K562 (cell line): ENCODE measurements around the gene DTX4. TPM values are rescaled to one million over a fixed set of nuclear protein-coding genes. Genes with fewer than 3 reads are reported as not detected.

Experiments used
- ATAC-seq: fragments of 200-7000 bp; cut with Tn5 transposase; 3 replicates; pipeline ENCODE4 v1.9.1; 2020; ENCODE audit warnings: moderate library complexity
- BruUV-seq: library from RNA; stranded (reverse); fragments of 400-500 nt; replicated peaks from 2 replicates; lab custom pipeline; 2021; lab: Mats Ljungman, UMichigan
- CTCF ChIA-PET: fragments of 300-600 bp; formaldehyde crosslinking; extraction: SDS; loops from one replicate; lab custom pipeline; 2021; ENCODE audit warnings: low intra/inter-chr PET ratio; lab: Yijun Ruan, JAX
- POLR2A ChIA-PET: fragments of 300-600, 350-650 bp; sonication (Branson Sonifier 250); formaldehyde crosslinking; extraction: SDS; loops from one replicate; lab custom pipeline; 2021; ENCODE audit warnings: antibody characterized with exemption, inconsistent platforms; lab: Yijun Ruan, JAX
- DNase-seq, 4 experiments: peaks; one replicate each; pipeline versions ENCODE4 v3.0.0 to v3.0.0-alpha.2; 2011 to 2018; ENCODE audit warnings: low spot score in 3 of 4, mixed read lengths in 3 of 4; ENCODE audit errors: extremely low read depth in 1 of 4
- FAIRE-seq: peaks from 2 replicates; lab custom pipeline; 2011; peaks lifted over from hg19 to GRCh38; lab: Jason Lieb, UNC
- H2AFZ ChIP-seq: 2 replicates; pipeline ENCODE4 v1.6.0; 2011; ENCODE audit warnings: low read depth, low read length, control low read depth, inconsistent platforms
- H3K27ac ChIP-seq: fragments of 200-600 bp; 3 replicates; pipeline ENCODE4 v1.8.0; 2011; ENCODE audit warnings: low read depth, mild to moderate bottlenecking, control low read depth, inconsistent platforms, low read length, moderate library complexity, mixed read lengths; ENCODE audit errors: extremely low read depth
- H3K27me3 ChIP-seq, 2 experiments: fragments of 300-600 bp in 1 of 2; 2 replicates in 1 of 2; 3 replicates in 1 of 2; pipeline versions ENCODE4 v1.6.0 to v1.8.0; 2011; ENCODE audit warnings: inconsistent platforms in 2 of 2, low read length in 2 of 2, mild to moderate bottlenecking in 1 of 2, mixed read lengths in 1 of 2, moderate library complexity in 1 of 2; ENCODE audit not compliant: control insufficient read depth in 2 of 2, insufficient read depth in 2 of 2
- H3K36me3 ChIP-seq: fragments of 300-600 bp; 3 replicates; pipeline ENCODE4 v1.8.0; 2011; ENCODE audit warnings: mild to moderate bottlenecking, low read length, inconsistent platforms; ENCODE audit not compliant: control insufficient read depth, insufficient read depth
- H3K4me1 ChIP-seq, 2 experiments: fragments of 200-600 bp in 1 of 2; replicated peaks in 1 of 2; 2 replicates in 1 of 2; 3 replicates in 1 of 2; pipeline versions ENCODE4 v1.5.1 to v1.8.0; 2011; ENCODE audit warnings: inconsistent platforms in 2 of 2, low read length in 2 of 2, mild to moderate bottlenecking in 1 of 2, mixed read lengths in 1 of 2, moderate library complexity in 1 of 2; ENCODE audit not compliant: control insufficient read depth in 2 of 2, insufficient read depth in 2 of 2
- H3K4me2 ChIP-seq: 2 replicates; pipeline ENCODE4 v1.6.1; 2011; ENCODE audit warnings: low read length, control low read depth, inconsistent platforms, mixed read lengths; ENCODE audit not compliant: insufficient read depth
- H3K4me3 ChIP-seq: fragments of 200-600 bp; sonication (generic), shearing (Covaris generic); 2 replicates; pipeline ENCODE4 v1.5.1; 2016; ENCODE audit warnings: control low read depth, inconsistent platforms
- H3K79me2 ChIP-seq: fragments of 200-600 bp; 3 replicates; pipeline ENCODE4 v1.8.0; 2011; ENCODE audit warnings: low read length, inconsistent platforms; ENCODE audit not compliant: control insufficient read depth, insufficient read depth
- H3K9ac ChIP-seq, 2 experiments: 2 replicates each; pipeline versions ENCODE4 v1.6.0 to v1.6.1; 2011; ENCODE audit warnings: low read depth in 2 of 2, low read length in 2 of 2, control low read depth in 1 of 2, inconsistent platforms in 1 of 2, mild to moderate bottlenecking in 1 of 2, mixed read lengths in 1 of 2; ENCODE audit not compliant: insufficient read depth in 1 of 2
- H3K9me1 ChIP-seq: one replicate; pipeline ENCODE4 v1.6.0; 2011; ENCODE audit warnings: inconsistent platforms, mild to moderate bottlenecking, low read length, moderate library complexity; ENCODE audit not compliant: control insufficient read depth, insufficient read depth
- H3K9me3 ChIP-seq: replicated peaks from 2 replicates; pipeline ENCODE4 v1.5.1; 2011; ENCODE audit warnings: low read depth, low read length, inconsistent platforms; ENCODE audit not compliant: control insufficient read depth, insufficient read depth
- H4K20me1 ChIP-seq: replicated peaks from 2 replicates; pipeline ENCODE4 v1.6.1; 2011; ENCODE audit warnings: low read length, inconsistent platforms, mixed read lengths; ENCODE audit not compliant: control insufficient read depth, insufficient read depth
- BRD9 ChIP-seq: fragments of 450-650 bp; IDR thresholded peaks from 2 replicates; pipeline ENCODE4 v1.6.1; 2018; ENCODE audit warnings: low read depth; ENCODE audit not compliant: partially characterized antibody
- CHD1 ChIP-seq: fragments of 200-600 bp; sonication (generic); IDR thresholded peaks from one replicate; pipeline ENCODE4 v1.6.1; 2012; ENCODE audit warnings: mild to moderate bottlenecking, moderate library complexity, low read length, inconsistent platforms
- KDM4B ChIP-seq, 2 experiments: fragments of 450-650 bp in 1 of 2; sonication (generic) in 1 of 2; IDR thresholded peaks; 2 replicates each; pipeline ENCODE4 v1.6.1; 2016 to 2017; ENCODE audit warnings: borderline replicate concordance in 2 of 2, antibody characterized with exemption in 1 of 2, low read depth in 1 of 2, mild to moderate bottlenecking in 1 of 2
- LEF1 ChIP-seq: fragments of 450-650 bp; IDR thresholded peaks from 2 replicates; pipeline ENCODE4 v1.6.1; 2016; ENCODE audit warnings: mild to moderate bottlenecking
- MED1 ChIP-seq: sonication (generic); formaldehyde crosslinking; IDR thresholded peaks from 2 replicates; pipeline ENCODE4 v1.8.1; 2023; ENCODE audit warnings: missing genetic modification reagents, borderline replicate concordance
- RCOR1 ChIP-seq, 2 experiments: IDR thresholded peaks; 2 replicates each; pipeline ENCODE4 v1.6.1; 2012; ENCODE audit warnings: low read depth in 2 of 2, low read length in 2 of 2, borderline replicate concordance in 1 of 2, improper control_type of control experiment in 1 of 2
- SIN3B ChIP-seq: fragments of 450-650 bp; IDR thresholded peaks from 2 replicates; pipeline ENCODE4 v1.6.1; 2017; ENCODE audit warnings: low read depth, mild to moderate bottlenecking, moderate library complexity
- TCFL5 ChIP-seq: fragments of 250-450 bp; sonication (Bioruptor Pico); conservative IDR thresholded peaks from 2 replicates; pipeline ENCODE4 v1.6.1; 2021; ENCODE audit warnings: mild to moderate bottlenecking, moderate library complexity, matching md5 sums
- ZNF436 ChIP-seq: fragments of 250-450, 450-650 bp; sonication (Bioruptor Pico); formaldehyde crosslinking; IDR thresholded peaks from 2 replicates; pipeline ENCODE4 v1.7.0; 2020; ENCODE audit warnings: mild to moderate bottlenecking
- ZNF592 ChIP-seq: fragments of 450-650 bp; IDR thresholded peaks from 2 replicates; pipeline ENCODE4 v1.6.1; 2017; ENCODE audit warnings: antibody characterized with exemption, mild to moderate bottlenecking
- ZNF696 ChIP-seq: fragments of 250-450 bp; sonication (Bioruptor Pico); conservative IDR thresholded peaks from 2 replicates; pipeline ENCODE4 v1.4.0; 2020; ENCODE audit warnings: mild to moderate bottlenecking, moderate library complexity
- WGBS: fragments of 100-300 bp; shearing (Covaris generic); methylation state at CpG from one replicate; pipeline ENCODE4 v1.1.6; 2016; ENCODE audit warnings: low coverage, mixed read lengths; ENCODE audit not compliant: insufficient coverage; ENCODE audit errors: missing lambda C conversion rate; 5-methylcytosine and 5-hydroxymethylcytosine counted together
- in situ Hi-C: fragments of 300-500 bp; cut with MboI; formaldehyde crosslinking; loops from 4 replicates; pipeline ENCODE4 v1.15.0; 2018; ENCODE audit warnings: inconsistent platforms, mixed read lengths
- intact Hi-C: fragments of 100-400 bp; cut with micrococcal nuclease; formaldehyde crosslinking; loops from 2 replicates; pipeline ENCODE4 v1.14.2; 2022
- polyA plus RNA-seq, 8 experiments: library from polyadenylated mRNA; depleted of rRNA in 4 of 8; stranded (reverse) in 5 of 8; unstranded in 3 of 8; fragments of >200 nt; fragmentation: Nextera tagmentation in 2 of 8; fragmentation: Illumina TruSeq in 1 of 8; extraction: Ambion mirVana in 2 of 8; extraction: Trizol in 1 of 8; gene quantifications; 2 replicates each; pipeline versions ENCODE4 v1.2.1 to v1.2.3, GENCODE V29; 2011 to 2014; ENCODE audit warnings: inconsistent platforms in 1 of 8, missing spikeins in 1 of 8
- total RNA-seq, 7 experiments: library from RNA; depleted of rRNA in 6 of 7; stranded (reverse); fragments of >200 nt in 6 of 7; fragmentation: Illumina TruSeq in 2 of 7; extraction: Trizol in 2 of 7; gene quantifications; 2 replicates each; pipeline versions ENCODE4 v1.2.1 to v1.2.3, GENCODE V29; 2011 to 2021; ENCODE audit warnings: low replicate concordance in 1 of 7

DTX4 gene
- total and polyA plus RNA-seq, 9 of the 15 experiments (the other 6 are each of a cell fraction or from before 2014, with no cell fraction given), result 0.03 to 0.47 (median 0.04) TPM; not detected in 4

DNA sequence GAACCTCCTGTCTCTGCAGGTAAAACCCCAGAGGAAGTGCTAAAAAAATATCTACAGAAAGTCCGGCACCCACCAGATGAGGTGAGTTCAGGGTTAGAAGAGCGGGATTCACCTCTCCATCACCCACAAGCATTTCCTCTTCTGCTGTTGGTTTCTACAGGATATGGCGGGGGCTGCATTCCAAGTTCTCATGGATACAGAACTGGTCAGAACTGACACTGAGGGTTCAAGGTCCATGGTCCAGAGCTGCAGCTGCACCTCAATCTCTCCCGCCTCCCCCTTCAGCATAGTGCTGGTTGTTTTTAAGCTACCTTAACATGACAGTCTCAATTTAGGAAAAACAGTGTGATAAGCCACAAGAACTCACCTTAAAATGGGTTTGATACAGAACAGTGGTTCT, 19.2 kb downstream of the DTX4 start:
- H3K27ac ChIP-seq, result no peak overlapping the region
- no peaks in the 10 kb centered on the region for H3K9me3 ChIP-seq
- WGBS, result 3% methylated on average over 4 of the region's 4 CpGs
- ATAC-seq (no peak), DNase-seq (no peak), FAIRE-seq (no peak)
- no peak for TF ChIP-seq LEF1
- no peak for TF ChIP-seq CHD1
- no peak for TF ChIP-seq TCFL5
- TF ChIP-seq MED1 (CRISPR knock-in tag), result no peak
- BruUV-seq, result no TSS peak
- H3K79me2 ChIP-seq, result no peaks in the 10 kb centered on the region
- ChIA-PET CTCF (no interaction called here), POLR2A (no interaction called here)
- H3K36me3 ChIP-seq, result no peaks in the 10 kb centered on the region
- intact Hi-C loops (no loop called here), in situ Hi-C loops (loop anchor here (25.0 kb wide), 1 partner anchor 496 kb away; no protein-coding TSS in a partner anchor)
- no peak overlapping the region for H2AFZ ChIP-seq
- H3K4me1 ChIP-seq, result no peaks in the 10 kb centered on the region
- H4K20me1 ChIP-seq, result no peaks in the 10 kb centered on the region
- H3K9ac ChIP-seq, result no peak overlapping the region
- no peaks in the 10 kb centered on the region for H3K9me1 ChIP-seq
- no peak overlapping the region for H3K4me2 ChIP-seq
- no peak overlapping the region for H3K4me3 ChIP-seq
- H3K27me3 ChIP-seq, result peaks cover 2 to 45% of the 10 kb centered on the region in 2 experiments; a peak in 4 of 5 replicates

GRCh38 chr11:59191890-59192289, 20.0 kb downstream of the DTX4 start:
- 0% methylated on average over 8 of the region's 8 CpGs for WGBS
- FAIRE-seq, result no peak

More at GRCh38 chr11:59191890-59192289, 20.0 kb downstream of the DTX4 start:
- Histone ChIP-seq H4K20me1 (no peaks in the 10 kb centered on the region), H3K9me3 (no peaks in the 10 kb centered on the region), H3K27me3 (peaks cover 4 to 42% of the 10 kb centered on the region in 2 experiments; a peak in 4 of 5 replicates), H3K4me3 (no peak overlapping the region), H3K4me1 (no peaks in the 10 kb centered on the region), H3K4me2 (no peak overlapping the region), H3K36me3 (no peaks in the 10 kb centered on the region), H3K9ac (no peak overlapping the region), H3K27ac (no peak overlapping the region), H3K9me1 (no peaks in the 10 kb centered on the region), H3K79me2 (no peaks in the 10 kb centered on the region), H2AFZ (no peak overlapping the region)
- TF ChIP-seq ZNF436, result no peak
- TF ChIP-seq BRD9, result no peak
- TF ChIP-seq SIN3B, result no peak
- TF ChIP-seq RCOR1 (IDR thresholded peaks at IDR 0.05; ENCODE audit: borderline replicate concordance in 1 of 2, low read depth in 2 of 2, low read length in 2 of 2), result no peak
- no peak for TF ChIP-seq KDM4B (IDR thresholded peaks at IDR 0.05; ENCODE audit: borderline replicate concordance in 2 of 2, low read depth in 1 of 2)
- no peak for TF ChIP-seq ZNF696
- no peak for TF ChIP-seq ZNF592
- ATAC-seq (no peak), DNase-seq (no peak)
- in situ Hi-C loops (loop anchor here (25.0 kb wide), 1 partner anchor 495 kb away; no protein-coding TSS in a partner anchor), intact Hi-C loops (no loop called here)
- ChIA-PET CTCF (no interaction called here), POLR2A (interaction anchor here (0.6 to 1.0 kb wide), 2 partner anchors 12 to 221 kb away, joined by 3 read pairs; no protein-coding TSS in a partner anchor)
- no TSS peak for BruUV-seq
